WI38 (cell line): ENCODE data around the gene MTHFD2.

Experiments
- H3K4me3 ChIP-seq: 2 replicates; pipeline ENCODE4 v1.5.1; 2011; ENCODE audit warnings: low read depth, mild to moderate bottlenecking, control low read depth, low read length
- TF ChIP-seq, protein P1 (sequence below): IDR thresholded peaks from 2 replicates; pipeline ENCODE4 v1.5.1; 2012; ENCODE audit warnings: low read depth, mild to moderate bottlenecking, control low read depth, low read length

Gene MTHFD2

GRCh38 chr2:74255660-74256213 is 57.3 kb downstream of the MTHFD2 start:
- no peak overlapping the region for H3K4me3 ChIP-seq
- TF ChIP-seq, protein P1, sequence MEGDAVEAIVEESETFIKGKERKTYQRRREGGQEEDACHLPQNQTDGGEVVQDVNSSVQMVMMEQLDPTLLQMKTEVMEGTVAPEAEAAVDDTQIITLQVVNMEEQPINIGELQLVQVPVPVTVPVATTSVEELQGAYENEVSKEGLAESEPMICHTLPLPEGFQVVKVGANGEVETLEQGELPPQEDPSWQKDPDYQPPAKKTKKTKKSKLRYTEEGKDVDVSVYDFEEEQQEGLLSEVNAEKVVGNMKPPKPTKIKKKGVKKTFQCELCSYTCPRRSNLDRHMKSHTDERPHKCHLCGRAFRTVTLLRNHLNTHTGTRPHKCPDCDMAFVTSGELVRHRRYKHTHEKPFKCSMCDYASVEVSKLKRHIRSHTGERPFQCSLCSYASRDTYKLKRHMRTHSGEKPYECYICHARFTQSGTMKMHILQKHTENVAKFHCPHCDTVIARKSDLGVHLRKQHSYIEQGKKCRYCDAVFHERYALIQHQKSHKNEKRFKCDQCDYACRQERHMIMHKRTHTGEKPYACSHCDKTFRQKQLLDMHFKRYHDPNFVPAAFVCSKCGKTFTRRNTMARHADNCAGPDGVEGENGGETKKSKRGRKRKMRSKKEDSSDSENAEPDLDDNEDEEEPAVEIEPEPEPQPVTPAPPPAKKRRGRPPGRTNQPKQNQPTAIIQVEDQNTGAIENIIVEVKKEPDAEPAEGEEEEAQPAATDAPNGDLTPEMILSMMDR = no peak

- no peak overlapping the region for H3K4me3 ChIP-seq
- TF ChIP-seq, protein P1 = no peak
Observed at GRCh38 chr2:74259191-74259590, 60.8 kb downstream of the MTHFD2 start.

DNA sequence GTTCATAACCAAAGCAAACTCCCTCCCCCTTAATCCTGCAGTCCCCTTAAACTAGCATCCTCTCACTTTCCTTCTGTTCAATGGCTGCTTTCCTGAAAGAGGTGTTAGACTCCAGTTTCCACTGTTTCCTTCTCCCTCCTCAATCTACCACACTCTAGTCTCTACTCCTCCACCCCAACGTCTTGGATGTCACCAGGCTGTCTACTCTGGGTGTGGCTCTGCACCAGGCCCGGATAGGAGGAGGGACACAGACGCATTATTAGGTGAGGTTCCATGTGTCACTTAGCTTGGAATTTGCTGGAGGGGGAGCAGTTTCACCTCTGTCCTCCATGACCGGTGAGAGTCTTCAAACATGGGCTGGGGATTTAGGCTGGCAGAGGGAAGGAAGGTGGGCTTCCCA is 61.3 kb downstream of the MTHFD2 start:
- no peak overlapping the region for H3K4me3 ChIP-seq
- TF ChIP-seq, protein P1 = no peak

GRCh38 chr2:74260495-74260894 is 62.1 kb downstream of the MTHFD2 start:
- TF ChIP-seq, protein P1 = no peak
- H3K4me3 ChIP-seq = no peak overlapping the region

DNA sequence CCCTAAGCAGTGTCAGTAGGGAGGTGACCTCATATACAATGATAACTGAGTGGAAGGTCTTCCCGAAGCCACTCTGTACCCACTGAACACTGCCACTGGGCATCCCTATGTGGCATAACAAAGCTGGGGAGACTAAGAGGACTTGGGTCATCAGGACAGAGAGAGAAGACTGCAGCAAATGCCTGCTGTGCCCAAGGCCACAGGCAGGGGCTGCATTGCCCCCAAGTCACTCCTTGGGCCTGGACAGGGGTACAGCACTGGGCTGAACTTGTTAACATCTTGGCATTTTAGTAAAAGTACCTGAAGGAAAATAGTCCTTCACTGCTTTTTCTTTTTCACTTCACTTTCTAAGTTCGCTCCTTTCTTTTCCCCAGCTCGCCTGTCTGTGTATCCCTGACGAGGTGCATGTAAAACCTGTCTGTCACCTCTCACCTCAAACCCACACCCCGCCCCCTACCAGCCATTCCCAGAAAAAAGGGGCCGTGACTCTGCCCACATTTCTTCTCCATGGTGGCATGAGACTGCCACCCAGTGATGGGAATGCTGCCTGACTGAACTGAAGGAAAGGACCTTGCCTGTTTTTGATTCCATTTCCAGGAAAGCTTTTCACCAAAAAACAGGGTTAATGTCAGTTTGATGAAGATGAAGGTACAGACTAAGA is 62.9 kb downstream of the MTHFD2 start:
- TF ChIP-seq, protein P1 = peak; percentile 42
- H3K4me3 ChIP-seq = no peak overlapping the region

- TF ChIP-seq, protein P1 = no peak
- no peak overlapping the region for H3K4me3 ChIP-seq
Observed at GRCh38 chr2:74262681-74263080, 64.3 kb downstream of the MTHFD2 start.

- TF ChIP-seq, protein P1 = no peak
- no peak overlapping the region for H3K4me3 ChIP-seq
Observed at GRCh38 chr2:74264281-74264680, 65.9 kb downstream of the MTHFD2 start.
